Activated T-cell treated with anti-CD3 and anti-CD28 coated beads, Interleukin-2, amount 50 U/mL, for 1 hour (primary cell): ENCODE results near the gene BAIAP2L2.
"Not testable (repeated sequence)": the region's sequence is repeated elsewhere in the genome, so short reads cannot be mapped to it uniquely, and the experiment has no call there.

Experiments used
- DNase-seq: peaks from one replicate; pipeline ENCODE4 v3.0.0-alpha.2; 2020

BAIAP2L2 gene

DNA sequence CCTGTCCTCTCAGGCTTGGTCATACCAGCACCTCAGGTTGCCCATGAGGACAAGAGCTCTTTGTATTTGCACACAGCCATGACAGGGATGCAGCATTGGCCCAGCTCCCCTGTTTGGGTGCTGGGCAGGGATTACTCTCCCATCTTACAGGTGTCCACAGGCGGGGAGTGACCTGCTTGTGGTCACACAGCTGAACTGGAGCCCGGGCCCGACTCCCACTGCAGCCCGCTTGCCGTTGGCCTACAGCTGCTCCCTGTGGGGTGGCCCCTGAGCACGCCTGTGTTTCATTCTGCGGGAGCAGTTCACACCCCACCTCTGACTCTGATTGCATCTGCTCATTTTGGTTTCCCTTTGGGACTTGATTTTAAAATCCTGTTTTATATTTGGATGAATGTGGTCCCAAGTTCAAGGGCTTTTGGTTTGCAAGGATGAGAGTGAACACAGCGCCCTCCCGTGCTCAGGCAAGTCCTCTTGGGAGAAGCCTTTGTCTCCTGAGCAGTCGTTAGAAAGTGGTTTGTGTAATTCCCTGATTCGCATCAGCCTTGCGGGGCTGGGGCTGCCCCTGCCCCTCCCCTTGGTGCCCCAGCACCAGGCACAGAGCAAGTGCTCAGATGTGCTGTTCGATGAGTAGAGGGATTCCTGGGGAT is 44.0 kb downstream of the BAIAP2L2 start:
- DNase-seq, result no peak

DNA sequence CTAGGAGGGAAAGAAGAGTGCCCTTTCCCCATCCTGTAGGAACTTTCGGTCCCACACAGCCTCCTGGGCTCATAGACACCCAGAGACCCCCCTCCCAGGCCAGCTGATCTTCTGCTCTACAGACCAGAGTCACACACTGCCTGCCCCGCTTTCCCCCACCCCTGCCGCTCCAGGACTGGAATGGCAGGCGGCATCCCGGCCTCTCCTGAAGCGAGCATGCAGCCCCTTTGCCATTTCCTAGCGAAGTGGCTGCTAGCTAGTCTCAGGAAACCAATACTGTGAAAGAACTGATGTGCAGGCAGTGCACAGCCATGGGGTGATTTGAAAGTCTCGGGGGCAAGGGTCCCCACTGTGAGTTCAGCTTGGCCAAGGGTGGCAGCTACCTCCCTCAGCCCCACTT is 44.9 kb downstream of the BAIAP2L2 start:
- DNase-seq, result no peak

DNA sequence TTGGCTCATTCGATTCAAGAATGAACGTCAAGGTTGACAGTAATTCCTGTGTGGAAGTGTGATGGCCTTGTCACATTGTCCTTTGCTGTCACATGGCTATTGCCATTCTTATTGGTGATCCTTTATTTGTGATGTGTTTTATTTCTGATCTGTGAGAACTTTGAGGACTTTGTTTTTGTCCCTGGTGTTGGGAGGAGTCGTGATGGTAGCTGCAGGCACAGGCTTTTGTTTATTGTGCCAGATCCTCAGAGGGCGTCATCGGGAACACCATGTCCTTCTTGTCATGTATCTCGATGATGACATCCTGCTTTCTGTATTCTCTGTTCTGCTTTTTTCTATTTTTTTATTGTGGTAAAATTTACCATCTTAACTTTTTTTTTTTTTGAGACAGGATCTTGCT is 47.7 kb downstream of the BAIAP2L2 start:
- no peak for DNase-seq

DNA sequence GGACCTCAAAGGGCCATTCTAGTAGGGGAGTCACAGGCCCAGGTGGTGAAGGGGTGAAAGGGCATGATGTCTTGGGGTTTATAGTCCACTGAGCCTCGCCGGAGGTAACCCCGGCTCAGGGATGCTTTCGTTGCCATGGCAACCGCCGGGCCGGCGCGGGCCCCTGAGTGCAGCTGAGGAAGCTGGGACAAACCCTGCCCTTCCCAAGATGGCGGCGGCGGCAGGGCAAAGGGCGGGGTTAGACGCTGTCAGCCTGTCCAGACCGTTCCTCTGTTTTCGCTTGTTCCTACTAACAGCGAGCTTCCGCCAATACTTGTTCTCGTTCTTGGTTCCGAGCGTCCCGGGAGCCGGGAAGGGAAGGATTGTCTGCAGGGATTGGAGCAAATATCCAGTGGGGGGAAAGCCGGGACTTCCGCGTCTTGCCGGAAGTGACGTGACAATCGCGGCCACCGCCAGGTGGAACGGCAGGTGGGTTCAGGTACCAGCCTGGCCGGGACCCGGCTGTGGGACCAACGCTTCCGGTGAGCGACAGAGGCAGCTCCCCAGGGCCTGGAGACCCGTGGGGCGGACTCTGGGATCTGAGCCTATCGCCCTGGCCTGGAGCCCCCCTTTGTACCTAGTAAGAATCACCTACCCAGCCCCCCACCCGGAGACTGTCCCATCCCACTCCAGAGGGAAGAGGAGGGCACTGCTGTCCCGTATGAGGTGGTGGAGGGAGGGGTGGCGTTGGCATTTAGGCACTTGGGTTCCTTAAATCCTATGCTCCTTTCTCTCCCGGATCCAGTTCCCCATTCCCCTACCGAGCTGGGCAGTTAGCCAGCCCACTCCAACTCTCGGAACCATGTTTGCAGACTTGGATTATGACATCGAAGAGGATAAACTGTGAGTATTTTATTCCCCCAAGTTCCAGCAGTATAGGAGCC is 53.3 kb downstream of the BAIAP2L2 start, which contains the start of gene PICK1:
Gene PICK1, plus strand, starts transcription at position 436 of the 923 bp plus-strand sequence. Its CDS starts 406 bp downstream, at position 842.
- peak; percentile 83 for DNase-seq

DNA sequence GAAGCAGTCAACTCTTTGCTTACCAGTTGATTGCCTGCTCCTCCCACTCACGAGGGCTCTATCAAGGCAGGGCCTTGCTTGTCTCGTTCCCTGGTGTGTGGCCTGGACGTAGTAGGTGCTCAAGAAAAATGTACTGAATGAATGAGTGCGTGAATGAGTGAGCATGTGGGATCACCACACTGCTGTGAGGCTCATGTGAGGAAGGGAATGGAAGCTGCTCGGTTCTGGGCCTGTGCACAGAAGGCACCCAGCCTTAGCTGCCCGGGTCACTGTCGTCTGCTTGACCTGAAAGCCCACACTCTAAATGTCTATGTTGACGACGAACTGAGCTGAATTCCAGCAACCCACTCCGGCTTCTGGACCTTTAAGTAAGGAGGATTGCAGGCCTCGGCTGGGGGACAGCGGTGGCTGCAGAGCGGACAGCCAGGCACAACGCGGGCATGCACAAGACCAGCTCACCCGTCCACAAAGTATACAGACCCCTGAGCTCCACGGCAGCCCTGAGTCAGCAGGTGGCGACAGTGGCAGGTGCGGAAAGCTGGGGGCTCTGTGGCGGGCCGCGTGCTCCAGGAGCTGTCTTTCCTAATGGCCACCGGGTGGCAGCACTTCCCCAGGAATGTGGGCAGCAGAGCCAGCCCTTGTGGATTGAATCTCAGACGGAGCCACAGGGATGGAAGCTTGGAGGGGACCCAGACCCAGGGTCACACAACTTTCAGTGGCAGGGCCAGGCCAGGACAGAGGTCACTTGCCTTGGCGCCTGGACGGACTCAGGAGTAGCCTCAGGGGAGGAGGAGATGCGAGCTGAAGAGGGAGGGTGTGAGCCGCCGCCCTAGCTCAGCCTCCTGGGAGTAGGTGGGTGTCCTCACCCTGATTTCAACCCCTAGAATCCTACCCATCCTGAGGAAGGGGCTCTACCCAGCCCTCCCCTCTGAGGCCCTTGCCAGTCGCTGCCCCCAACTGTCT is 58.3 kb downstream of the BAIAP2L2 start:
- DNase-seq, result peak; percentile 81

DNA sequence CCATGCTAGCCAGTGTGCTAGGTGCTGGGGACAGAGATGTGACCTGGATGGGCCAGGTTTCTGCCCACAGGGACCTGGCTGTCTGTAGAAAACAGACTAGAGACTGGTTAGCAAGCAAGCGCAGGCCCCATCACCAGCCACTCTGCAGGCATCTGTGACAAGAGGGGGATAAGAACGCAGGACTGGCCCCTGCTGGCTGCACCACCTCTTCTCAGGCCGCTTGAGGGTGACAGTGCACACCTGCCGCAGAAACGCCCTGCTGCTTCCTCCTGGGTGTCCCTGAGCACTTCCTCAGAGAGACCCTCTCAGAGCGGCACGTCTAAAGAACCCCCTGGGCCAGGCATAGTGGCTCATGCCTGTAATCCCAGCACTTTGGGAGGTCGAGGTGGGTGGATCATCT is 59.2 kb downstream of the BAIAP2L2 start:
- DNase-seq, result no peak

DNA sequence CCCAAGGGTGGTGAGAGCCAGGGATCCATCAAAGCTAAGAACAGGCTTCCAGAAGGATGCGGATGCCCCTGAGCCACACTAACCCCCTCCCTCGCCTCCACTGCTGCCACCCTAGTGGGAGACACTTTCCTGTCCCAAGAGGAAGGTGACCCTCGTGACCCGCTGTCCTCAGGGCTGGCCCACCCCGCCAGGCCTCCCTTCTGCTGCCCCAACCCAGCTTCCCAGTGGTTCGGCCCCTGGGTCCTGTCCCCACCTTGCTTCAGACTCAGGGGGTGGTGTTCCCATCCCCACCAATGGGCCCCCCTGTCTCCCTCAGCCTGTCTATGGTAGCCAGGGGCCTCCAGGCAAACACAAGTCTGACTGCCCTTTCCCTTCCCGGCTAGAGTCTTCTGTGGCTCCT is 59.8 kb downstream of the BAIAP2L2 start:
- no peak for DNase-seq

DNA sequence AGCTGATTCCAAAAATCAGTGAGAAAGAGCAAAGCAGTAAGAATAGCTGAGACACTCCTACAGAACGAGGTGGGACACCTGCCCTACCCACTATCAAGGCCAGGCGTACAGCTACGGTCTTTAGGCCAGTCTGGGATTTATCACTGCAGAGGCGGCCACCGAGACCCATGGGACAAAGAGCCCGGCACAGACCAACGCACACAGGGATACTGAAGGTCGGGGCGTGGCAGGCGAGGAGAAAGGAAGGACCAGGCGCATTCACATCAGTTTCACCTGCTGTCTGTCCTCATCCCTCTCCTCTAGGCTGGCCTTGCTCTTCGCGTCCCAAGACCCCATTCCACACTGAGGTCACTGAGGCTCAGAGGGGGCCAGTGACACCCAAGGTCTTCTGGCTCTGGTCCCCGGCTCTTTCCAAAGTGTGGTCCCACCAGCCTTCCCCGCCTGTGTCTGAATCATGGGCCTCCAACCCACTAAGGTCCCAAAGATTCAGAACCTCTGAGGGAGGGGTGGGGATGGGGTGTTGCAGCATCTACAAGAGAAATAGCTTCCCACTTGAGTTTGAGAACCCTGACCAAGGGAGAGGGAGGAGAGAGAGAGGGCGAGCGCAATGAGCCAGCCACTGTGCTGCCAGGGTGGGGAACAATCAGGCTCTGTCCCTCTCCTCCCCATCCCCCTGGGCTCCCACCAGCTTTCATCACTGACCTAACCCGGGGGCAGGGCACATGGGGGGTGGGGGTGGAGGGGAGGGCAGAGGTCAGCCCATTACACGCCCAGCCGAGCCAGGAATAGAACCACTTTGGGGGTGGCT is 60.5 kb downstream of the BAIAP2L2 start:
- no peak for DNase-seq

DNA sequence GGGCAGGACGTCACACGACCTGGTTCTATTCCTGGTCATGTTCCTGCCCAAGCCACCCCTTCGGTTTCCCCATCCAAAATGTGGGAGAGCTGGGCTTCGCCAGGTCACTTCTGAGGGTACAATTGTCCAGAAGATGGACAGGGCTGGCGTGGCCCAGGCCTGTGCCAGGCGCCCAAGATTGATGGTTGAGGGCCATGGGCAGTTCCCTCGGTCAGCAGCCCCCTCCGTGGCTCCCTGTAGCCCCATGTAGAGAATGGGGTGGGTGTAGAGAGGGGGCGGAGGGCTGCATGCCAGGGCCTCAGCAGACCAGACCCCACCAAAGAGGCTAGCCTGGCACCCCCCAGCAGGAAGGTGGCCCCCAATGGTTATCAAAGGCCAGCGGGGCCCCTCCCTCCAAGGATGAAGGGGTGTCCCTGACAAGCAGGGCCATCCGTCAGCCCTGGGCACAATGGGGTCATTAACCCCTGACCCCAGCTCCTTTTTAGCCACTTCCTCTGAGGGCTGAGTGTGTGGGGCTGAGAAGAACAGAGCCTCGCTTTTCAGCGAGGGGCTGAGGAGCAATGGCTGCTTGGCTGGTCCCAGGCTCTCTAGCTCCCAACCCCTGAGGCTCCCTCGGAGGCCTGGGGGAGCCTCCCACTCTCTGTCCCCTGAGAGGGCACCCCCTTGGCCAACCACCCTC is 64.3 kb downstream of the BAIAP2L2 start:
- no peak for DNase-seq

DNA sequence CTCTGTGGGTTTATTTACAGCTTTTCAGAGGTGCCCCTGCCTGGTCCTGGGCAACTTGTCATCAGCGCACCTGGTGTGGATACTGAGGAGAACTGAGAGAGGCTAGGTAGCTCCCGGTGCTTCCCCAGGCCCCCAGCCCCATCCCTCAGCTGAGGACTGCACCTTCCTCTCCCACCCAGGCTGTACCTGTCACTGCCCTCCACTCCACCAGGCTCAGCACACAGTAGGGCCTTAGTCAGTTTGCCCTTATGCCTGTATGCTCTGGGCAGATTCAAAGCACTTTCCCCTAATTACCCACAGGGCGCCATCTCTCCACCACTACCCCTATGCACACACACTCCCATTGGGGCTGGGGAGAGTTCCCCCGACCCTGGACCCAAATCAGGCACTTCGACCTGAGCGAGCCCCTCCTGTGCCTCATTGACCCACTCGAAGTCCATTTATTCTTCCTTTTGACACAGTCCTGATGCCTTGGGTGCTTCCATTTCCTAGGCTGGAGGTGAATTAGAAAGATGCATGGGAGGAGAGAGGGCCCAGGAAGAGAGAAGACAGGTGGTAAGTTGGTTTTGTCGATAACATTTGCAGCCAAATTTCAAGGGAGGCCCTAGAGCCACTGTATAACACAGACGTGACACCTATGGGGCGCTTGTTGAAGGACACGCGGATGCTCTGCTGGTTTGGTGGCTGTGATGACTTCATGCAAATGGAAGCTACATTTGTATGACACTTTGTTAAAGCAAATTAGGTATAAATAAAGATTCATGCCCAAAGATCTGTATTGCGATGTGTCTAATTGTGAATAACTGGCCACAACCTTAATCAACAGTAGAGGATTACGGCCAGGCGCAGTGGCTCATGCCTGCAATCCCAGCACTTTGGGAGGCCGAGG is 67.1 kb downstream of the BAIAP2L2 start:
- DNase-seq, result no peak

DNA sequence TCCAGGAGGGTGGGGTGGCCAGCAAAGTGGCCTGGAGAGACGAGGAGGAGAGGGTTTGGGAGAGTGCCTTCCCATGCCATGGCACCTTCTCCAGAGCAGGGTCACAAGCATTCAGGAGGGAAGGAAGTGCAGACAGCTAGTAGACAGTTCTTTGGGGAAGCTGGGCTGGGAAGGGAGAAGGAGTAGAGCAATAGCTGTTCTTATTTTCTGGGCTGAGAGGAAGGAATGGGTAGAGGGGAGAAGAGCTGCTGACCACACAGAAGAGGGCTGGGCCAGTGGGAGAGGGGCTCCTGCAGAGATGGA is 68.0 kb downstream of the BAIAP2L2 start:
- no peak for DNase-seq

DNA sequence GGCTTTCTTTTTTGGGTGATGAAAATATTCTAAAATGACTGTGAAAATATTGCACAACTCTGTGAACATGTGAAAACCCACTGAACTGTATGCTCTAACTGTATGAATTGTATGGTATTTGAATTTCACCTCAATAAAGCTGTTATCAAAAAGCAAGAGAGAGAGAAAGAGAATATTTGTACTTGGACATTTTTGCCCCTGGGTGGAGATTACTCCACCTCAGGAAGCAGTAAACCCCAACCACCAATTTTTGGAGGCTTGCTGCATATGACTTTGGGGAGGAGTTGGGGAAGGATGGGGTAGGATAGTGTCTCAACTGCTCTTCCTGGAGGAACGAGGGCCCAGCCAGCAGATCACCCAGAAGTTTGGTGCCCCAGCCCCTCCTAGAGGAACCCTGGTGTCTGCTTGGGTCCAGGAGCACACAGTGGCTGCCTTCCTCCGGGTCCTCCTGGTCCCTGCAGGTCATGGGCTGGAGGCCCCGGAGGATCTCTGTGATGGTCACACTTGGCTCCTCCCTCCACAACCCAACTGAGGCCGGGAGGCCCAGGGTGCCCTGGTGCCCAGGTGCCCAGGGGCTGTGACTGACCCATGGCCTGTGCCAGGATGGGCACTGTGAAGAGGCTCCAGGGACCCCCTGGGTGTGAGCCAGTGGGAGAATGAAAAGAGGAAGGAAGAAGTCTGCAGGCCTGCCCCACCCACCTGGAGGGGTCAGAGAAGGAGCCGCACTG is 68.6 kb downstream of the BAIAP2L2 start:
- DNase-seq, result no peak

DNA sequence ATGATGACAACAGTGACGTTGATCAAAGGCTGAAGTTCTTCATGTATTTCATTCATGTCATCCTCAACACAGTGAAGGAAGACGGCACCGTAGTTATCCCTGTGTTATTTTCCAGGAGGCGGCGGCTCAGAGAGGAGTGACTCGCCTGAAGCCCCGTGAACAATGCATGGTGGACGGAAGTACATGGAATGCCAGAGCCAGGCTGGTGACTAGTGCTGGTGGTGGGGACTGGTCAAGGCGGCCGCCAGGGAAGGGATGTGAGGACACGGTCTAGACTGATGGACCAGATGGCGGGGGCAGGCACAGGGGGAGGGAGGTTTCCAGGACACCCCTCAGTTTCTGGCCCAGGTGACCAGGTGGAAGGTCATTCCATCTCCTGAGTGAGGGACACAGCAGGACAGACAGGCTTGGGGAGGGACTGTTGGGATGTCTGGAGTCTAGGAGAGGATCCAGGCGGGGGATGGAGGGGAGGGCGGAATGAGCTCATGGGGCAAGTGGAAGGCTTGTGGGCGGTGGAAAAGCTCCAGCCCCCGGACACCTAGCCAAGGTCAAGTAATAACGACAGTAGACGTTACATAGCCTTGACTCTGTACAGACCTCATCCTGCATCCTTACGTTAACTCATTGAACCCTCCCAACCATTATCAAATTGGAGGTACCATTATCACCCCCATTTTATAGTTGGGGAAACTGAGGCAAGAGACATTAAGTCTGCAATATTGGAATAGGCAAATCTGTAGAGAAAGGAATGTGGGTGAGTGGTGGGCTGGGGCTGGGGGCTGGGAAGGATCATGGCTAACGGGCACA is 69.3 kb downstream of the BAIAP2L2 start:
- DNase-seq, result no peak

DNA sequence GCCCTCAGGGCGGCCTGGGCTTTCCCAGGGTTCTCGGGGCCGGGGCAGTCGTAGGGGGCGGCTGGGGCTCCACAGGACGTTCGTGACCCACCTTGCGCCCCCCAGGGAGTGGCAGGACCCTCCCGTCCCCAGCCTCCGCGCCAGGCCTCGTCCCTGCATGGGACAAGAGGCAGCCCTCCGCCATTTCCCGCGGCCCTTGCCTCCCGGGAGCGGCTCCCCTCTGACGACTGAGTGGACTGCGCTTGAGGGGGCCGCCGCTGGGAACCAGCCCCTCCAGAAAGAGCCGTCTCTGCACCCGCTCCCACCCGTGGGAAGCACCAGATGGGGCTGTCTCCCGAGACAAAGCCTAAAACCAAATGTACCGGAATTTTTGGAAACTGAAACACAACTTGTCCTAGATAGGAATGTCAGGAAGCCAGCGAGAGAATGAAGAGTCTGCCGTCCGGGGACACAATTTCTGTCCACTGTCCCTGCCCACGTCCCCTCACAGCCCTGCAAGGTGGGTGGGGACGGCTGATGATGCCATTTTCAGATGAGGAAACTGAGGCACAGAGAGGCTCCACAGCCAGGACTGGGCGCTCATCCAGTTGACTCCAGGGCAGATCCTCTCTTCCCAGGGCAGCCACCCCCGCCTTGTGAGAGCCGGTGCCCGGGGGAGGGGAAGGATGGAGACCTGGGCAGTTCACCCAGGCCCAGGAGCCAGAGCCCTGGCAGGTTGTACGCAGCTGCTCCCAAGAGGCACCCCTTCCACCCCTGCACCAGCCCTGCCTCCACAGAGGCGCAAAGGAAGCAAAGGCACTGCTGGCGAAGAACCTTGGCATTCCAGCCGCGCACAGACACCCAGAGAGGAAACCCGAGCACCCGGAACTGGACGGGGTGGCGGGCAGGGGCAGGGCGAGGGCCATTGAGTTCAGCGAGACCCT is 71.3 kb downstream of the BAIAP2L2 start:
- no peak for DNase-seq

DNA sequence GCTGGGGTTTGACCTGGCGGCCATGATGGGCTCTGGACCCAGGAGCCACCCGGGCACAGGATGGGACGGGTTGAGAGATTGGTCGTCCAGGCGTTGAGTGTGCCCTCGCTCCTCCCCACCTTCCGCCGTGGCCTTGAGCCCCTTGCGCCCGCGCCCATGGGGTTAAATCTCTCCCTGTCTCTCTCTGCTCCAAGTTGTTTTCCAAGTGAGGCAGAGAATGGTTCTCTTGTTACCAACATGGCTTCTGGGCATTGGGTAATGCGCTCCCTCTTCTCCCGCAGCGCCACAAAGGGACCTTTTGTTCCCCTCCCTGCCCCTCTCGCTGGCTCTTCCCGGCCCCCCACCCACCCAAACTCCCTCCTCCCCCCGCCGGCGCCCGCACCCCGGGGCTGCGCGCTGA is 72.1 kb downstream of the BAIAP2L2 start:
- no peak for DNase-seq

DNA sequence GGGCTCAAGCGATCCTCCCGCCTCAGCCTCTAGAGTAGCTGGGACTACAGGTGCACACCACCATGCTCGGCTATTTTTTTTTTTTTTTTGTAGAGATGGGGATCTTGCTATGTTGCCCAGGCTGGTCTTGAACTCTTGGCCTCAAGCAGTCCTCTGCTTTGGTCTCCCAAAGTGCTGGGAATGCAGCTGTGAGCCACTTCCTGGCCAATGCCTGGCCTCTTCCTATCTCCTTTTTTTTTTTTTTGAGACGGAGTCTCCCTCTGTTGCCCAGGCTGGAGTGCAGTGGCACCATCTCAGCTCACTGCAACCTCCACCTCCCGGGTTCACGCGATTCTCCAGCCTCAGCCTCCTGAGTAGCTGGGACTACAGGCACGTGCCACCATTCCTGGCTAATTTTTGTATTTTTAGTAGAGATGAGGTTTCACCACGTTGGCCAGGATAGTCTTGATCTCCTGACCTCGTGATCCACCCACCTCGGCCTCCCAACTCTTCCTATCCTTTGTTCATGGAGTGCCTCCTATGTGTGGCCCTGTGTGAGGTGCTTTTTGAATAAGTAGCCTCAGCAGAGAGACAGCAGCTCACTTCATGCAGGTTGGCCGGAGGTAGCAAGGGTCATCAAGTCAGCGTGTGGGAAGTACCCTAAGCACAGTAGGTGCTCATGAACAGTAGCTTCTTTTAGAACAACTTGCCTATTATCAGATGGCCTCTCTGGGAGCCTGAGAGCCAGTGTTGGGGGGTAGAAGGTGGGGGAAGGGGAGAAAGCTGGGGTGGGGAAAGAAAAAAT is 72.9 kb downstream of the BAIAP2L2 start:
- DNase-seq, result not testable (repeated sequence)
